NCI-H774 (cell line): Measurements from ENCODE around the gene TBC1D14.
"Not testable (repeated sequence)": the region's sequence is repeated elsewhere in the genome, so short reads cannot be mapped to it uniquely, and the experiment has no call there.

ENCODE experiments used
- DNase-seq: peaks from one replicate; lab custom pipeline; 2025; lab: John Stamatoyannopoulos, UW

Gene TBC1D14

GRCh38 chr4:6972911-6973310 lies 63.3 kb downstream of the TBC1D14 start:
- DNase-seq, result no peak

DNA sequence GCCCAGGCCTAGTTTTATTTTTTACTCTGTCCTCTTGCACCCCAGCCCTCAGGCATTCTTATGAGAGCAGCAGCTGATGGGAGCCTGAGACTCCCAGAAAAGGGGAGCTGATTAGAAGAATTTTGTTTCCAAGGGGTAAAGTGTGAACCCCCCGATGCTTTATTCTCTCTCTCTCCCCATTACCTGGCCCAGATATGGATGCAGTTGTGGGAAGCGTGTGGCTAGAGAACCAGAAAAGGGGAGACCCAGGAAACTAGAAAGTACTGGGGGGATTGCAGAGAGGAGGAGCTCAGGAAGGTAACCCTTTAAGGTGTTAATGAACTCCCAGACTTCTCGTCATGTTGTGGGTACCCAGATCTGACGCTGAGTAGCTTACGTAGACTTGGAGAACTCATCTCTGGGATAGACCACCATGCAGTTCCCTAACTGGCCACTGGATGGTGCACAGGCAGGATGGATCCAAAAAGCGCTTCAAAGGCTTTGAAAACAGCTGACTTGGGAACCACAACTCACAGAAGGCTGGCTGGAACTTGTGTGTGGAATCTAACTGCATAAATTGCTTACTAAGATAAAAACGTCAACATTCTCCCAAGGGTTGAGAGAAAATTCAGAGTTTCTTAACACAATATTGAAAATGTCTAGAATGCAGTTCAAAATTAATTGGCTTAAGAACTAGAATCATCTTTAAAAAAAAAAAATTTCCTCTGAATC lies 64.7 kb downstream of the TBC1D14 start:
- peak; percentile 26 for DNase-seq

DNA sequence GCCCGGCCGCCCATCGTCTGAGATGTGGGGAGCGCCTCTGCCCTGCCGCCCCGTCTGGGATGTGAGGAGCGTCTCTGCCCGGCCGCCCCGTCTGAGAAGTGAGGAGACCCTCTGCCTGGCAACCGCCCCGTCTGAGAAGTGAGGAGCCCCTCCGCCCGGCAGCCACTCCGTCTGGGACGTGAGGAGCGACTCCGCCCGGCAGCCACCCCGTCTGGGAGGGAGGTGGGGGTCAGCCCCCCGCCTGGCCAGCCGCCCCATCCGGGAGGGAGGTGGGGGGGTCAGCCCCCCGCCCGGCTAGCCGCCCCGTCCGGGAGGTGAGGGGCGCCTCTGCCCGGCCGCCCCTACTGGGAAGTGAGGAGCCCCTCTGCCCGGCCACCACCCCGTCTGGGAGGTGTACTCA lies 68.2 kb downstream of the TBC1D14 start:
- DNase-seq, result not testable (repeated sequence)

GRCh38 chr4:6983544-6984142 lies 74.0 kb downstream of the TBC1D14 start:
- DNase-seq, result no peak

DNA sequence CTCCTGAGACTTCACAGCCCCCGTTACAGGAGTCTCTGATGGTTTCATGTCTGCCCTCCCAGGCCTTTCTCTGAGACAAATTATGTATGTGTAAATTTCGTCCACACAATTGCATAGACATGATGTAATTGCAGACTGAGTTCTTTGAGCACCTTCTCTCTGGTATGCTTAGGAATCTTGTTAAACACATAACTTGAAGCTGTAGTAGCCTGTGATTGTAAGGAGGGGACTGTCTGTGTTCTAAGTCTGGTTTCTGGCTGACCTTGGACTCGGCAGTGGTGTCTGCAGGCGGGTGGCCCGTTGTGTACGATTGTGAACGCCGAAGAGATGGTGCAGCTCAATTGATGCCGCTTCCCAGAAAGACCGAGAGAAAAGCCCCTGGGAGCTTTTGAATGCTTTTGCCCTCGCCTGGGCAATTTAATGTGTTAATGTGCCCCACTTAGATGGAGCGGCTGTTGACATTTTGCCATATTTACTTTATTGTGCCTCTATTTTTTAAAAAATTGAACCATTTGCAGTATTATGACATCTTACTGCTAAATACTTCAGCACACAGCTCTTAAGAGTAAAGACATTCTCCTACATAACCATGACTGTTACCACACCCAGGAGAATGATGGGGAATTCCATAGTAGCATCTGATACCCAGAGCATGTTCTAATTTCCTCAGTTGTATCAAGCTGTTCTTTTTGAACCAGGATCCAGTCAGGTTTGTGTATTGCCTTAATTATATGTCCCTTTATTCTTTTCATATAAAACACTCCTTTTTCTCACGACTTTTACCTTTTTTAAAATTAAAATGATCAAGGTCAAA lies 75.2 kb downstream of the TBC1D14 start:
- DNase-seq, result no peak

DNA sequence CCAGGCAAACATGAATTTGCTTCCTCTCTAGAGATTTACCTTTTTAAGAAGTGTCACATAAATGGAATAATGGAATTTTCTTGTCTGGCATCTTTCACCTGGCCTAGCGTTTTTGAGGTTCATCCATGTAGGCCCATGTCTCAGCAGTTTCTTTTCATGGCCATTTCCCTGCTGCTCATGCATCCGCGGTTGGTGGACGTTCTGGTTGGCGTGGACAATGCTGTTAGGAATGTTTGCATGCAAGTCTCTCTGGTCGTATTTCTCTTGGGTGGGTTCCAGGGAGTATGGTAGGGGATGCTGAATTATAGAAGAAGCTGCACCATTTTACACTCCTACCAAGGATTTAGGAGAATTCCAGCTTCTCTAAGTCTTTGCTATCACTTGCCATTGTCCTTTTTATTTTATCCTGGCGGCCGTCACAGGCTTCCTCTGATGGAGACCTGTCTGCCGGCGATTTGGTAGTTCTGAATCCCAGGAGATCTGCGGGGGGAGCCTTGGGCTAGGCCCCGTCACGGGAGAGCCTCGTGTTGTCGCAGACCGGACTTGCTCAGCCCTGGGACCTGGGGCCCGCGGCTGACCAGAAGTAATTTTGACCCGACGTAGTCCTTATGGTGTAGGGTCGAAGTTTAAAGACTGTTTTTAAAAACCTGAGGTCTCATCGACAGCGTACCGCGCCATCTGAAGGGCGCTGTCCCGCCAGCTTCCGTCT lies 76.6 kb downstream of the TBC1D14 start:
- DNase-seq, result no peak

GRCh38 chr4:6986781-6987587 lies 77.4 kb downstream of the TBC1D14 start:
- peak; percentile 92 for DNase-seq

DNA sequence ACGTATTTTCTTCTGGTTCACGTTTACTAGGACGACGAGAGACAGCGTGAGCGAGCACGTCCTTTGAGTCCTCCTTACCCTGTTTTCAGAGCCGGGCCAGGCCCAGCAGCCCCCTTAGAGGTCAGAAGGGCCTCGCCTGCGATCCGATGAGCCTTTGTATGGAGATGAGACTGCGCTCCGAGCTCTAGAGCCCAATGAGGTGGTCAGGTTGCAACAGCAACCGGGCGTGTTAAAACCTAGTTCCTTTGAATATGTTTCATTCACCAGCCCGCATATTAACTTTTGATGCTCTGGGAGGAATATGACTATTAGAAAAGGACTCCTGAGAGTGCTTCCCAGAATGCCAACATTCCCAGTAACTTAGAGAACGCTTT lies 77.9 kb downstream of the TBC1D14 start:
- DNase-seq, result no peak

GRCh38 chr4:6988016-6988715 lies 78.5 kb downstream of the TBC1D14 start:
- DNase-seq, result no peak

DNA sequence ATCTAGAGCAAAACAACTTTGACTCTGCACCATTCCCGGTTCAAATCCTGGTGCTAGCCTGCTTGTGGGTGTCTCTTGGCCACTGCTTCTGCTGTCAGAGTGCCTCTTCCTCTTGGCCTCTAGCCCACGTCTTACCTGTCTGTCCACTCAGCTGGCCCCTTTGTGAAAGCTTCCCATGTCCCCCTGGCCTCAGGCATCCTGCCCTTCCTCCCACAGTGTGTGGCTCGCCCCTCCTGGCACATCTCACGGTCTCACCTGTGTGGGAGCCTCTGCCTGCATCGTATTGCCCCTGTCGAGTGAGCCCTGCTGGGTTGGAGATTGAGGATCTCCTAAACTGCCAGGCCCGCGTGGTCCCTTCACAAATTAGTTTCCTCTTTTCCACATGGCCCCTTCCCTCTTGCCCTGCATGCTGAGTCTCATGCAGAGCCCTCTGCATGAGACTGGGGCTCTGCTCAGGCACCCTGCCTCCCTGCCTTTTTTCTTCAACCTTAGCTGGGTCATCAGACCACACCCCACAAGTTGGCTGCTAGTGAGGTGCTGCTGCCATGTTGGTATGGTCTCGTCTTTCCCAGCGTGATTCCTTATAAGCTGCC lies 79.8 kb downstream of the TBC1D14 start:
- no peak for DNase-seq

DNA sequence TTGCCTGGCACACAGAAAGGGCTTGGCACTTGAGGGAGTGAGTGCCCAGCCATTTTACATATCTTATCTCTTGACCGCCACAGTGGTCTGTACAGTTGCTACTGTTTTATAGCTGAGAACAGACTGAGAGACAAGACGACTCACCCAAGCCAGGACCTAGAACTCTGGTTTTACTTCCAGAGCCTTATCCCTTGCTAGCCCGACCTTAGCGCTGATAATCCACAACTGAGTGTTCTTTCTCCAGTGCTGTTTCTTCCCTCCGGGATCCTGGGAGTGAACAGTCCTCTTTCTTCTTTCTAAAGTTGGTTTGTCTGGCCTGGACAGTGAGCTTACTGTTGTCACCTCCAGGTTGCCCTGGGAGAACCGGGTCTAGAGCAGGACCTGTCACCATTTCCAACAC lies 81.0 kb downstream of the TBC1D14 start:
- no peak for DNase-seq

- DNase-seq, result no peak
Observed at GRCh38 chr4:6991249-6991648, 81.6 kb downstream of the TBC1D14 start.

DNA sequence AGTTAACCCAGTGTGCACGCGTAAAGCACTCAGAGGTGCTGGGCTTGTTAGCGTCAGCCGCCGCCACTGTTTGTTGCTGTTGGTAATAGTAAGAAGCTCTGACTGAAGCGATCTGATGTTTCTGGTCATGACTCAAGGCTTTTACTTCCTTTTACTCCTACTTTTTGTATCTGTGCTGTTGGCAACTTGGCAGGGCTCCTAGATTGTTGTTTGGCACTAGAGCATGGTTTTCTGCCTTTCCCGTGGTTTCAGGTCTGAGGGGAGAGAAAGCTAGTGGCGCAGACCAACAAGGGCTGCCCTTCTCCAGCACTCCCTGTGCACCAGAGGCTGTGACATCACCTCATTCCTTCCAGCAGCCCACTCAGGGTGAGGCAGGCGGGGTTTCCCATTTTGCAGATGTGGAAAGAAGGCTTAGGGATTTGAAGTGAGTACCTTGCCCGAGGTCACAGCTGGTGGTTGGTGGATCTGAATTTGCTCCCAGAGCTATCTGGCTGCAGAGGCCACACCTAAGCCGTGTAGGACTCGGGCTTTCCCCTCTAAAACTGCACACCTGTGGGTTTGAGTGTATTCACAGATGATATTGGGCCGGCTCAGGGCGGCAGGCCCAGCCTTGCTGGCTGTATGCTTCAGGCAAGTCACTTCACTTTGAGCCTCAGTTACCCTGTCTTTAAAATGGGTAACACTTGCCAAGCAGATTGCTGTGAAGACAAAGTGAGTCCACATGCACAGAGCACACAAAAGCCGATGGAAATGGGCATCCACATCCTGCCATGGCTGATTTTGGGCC lies 82.3 kb downstream of the TBC1D14 start:
- no peak for DNase-seq

GRCh38 chr4:6992728-6993677 lies 83.4 kb downstream of the TBC1D14 start:
- peak; percentile 4 for DNase-seq

GRCh38 chr4:6996481-6996880 lies 86.9 kb downstream of the TBC1D14 start:
- no peak for DNase-seq

- DNase-seq, result no peak
Observed at GRCh38 chr4:6999172-7000086, 89.8 kb downstream of the TBC1D14 start.

GRCh38 chr4:7000421-7001176 lies 91.0 kb downstream of the TBC1D14 start:
- no peak for DNase-seq
